Measurements from ENCODE around the gene NPLOC4.
"Not testable (repeated sequence)": the region's sequence is repeated elsewhere in the genome, so short reads cannot be mapped to it uniquely, and the experiment has no call there.

NPLOC4 gene

DNA sequence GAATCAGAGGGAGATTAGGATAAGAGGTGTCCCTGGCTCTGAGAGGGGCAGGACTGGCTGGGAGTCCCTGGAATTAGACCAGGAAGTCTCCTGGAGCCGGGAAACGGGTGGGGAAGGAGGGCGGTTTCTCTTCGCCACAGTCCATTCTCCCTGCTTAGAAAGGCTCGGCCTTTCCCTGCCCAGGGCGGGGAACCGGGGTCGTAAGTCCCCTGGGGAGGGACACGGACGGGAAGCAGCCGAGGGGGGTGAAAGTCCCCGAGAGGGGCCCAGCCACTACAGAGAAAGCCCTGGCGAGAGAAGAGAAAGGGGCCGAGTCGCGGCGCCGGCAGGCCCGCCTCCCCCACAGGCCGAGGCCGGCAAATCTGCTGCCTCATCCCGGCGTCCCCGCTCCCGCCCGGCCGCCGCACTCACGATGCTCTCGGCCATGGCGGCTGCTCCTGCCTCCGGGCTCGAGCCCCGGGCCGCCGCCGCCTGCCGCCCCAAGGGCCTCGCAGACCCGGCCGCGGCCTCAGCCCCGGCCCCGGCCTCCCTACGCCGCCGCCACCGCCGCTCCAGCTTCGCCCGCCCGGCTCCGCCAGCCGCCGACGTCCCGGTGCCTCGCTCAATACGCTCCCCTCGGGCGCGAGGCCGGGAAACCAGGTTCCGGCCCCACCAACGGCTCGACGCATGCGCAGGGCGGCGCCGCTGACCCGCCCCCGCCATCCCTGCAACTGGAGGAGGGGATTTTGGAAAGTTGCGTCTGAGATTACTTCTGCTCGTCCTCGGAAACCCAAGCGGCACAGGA, at the start of gene NPLOC4, which contains the start of gene TSPAN10:
TSS of gene NPLOC4 (minus strand) at position 608 of the 784 bp plus-strand sequence. CDS start at position 426, 182 bp downstream.
TSS of gene TSPAN10 (plus strand) at position 692 of the 784 bp plus-strand sequence. CDS start 5,217 bp downstream, outside the sequence.
- in situ Hi-C loops (cut with HindIII; ENCODE audit: low sequenced_read_pairs), result no loop called here

DNA sequence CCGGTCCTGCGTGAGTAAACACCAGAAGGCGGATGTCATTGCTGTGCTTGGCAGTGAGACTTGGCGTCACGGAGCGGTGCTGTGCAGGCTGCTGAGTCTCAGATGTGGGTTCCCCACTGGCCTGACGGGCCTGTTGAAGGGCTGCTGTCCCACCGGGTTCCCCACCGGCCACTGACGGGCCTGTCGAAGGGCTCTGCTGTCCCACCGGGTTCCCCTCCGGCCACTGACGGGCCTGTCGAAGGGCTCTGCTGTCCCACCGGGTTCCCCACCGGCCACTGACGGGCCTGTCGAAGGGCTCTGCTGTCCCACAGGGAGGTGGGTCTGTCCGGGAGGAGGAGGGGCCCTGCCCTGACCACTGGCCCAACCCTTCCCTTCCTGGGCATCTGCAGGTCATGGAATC, 49.7 kb upstream of the NPLOC4 start:
- in situ Hi-C loops (cut with HindIII; ENCODE audit: low sequenced_read_pairs), result no loop called here

DNA sequence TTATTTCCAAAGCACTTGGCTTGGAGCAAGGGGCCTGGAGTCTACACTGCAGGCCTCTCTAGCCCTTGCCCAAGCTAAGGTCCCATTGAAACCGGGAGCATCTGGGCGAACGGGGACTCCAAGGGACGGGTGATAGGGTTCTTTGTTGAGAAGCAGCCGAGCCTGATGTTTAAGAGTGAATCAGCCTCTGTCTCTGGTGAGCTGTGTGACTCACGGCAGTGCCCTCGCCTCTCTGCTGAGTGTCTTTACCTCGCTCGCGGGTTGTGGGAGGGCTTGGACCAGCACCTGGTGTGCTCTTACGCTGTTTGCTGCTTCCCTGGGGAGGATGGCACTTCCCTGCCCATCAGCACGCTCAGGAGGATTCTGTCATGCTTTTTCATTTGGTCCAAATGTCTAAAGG, 48.2 kb upstream of the NPLOC4 start:
- in situ Hi-C loops (cut with HindIII; ENCODE audit: low sequenced_read_pairs), result no loop called here

DNA sequence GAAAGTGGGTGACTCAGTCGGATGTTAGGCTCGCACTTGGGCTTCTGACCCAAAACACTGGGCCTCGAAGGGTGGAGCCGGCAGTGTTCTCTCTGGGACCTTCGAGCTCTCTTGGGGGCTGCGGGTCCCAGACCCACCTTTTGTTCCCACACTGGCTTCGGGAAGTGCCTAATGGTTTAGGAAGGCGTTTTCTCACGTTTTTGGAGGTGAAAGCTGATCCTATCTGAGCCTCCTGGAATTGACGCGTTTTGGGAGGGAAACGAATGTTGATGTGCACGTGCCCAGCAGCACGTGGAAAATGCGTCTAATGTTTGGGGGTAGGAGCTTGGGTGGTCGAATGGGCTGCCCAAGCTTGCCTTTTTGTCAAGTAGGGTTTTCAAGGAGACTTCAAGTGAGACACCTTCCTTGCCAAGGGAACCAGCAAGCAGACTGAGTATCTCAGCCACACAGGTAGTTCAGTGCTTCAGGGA, 47.6 kb upstream of the NPLOC4 start:
- in situ Hi-C loops (cut with HindIII; ENCODE audit: low sequenced_read_pairs), result no loop called here

DNA sequence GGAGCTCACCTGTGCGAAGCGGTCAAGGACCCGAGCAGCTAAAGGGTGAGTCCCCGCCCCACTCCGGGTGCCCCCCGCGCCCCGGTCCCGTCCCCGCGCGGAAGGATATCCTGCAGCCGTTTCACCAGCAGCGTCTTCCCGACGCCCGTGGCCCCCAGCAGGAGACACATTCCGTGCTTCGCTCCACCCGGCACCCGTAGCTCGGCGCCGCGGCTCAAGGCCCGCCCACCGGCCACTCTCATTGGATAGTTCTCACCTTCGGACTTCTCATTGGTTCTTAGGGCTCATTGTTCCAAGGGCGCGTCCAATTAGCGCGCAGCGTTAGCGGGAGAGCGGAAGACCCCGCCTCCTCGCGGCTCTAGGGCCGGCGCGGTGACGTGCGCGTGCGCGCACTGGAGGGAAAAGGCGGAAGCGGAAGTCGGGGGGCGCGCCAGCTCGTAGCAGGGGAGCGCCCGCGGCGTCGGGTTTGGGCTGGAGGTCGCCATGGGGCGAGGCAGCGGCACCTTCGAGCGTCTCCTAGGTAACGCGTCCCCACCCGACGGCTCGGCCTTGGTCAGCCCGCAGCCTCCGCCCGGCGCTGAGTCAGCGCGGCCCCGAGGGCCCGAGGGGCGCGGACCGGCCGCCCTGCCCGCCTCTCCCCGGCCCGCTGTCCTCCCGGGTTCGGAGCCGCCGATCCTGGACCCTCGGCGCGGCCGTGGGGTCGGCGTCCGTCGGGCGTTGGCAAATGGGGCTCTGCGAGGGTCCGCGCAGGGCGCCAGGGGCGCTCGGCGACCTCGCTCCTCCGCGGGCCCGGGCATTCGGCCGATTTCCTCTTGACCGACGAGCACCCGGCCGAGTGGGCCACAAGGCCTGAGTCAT, 46.9 kb upstream of the NPLOC4 start, which contains the start of the genes ARL16 and HGS:
TSS of gene ARL16 (minus strand) at position 214 of the 858 bp plus-strand sequence. CDS start at position 170, 44 bp downstream.
TSS of gene HGS (plus strand) at position 428 of the 858 bp plus-strand sequence. CDS start at position 484, 56 bp downstream.
- in situ Hi-C loops (cut with HindIII; ENCODE audit: low sequenced_read_pairs), result no loop called here

DNA sequence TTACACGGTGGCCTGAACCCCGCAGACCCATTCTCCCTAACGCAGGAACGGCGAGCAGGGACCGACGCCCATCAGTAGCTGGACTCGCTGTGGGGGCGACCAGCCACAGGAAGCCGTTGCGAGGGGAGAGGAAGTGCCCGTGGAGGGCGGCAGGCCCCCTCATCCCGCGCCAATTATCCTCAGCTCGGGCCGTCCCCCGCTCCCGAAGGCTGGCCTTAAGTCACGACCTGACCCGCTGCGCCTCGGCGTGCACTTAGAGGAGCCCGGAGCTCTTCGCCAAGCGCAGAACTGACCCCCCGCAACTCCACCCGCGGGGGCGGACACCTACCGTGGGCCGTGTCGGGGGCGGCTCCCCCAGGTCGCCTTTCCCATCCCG, 46.3 kb upstream of the NPLOC4 start:
- in situ Hi-C loops (cut with HindIII; ENCODE audit: low sequenced_read_pairs), result no loop called here

DNA sequence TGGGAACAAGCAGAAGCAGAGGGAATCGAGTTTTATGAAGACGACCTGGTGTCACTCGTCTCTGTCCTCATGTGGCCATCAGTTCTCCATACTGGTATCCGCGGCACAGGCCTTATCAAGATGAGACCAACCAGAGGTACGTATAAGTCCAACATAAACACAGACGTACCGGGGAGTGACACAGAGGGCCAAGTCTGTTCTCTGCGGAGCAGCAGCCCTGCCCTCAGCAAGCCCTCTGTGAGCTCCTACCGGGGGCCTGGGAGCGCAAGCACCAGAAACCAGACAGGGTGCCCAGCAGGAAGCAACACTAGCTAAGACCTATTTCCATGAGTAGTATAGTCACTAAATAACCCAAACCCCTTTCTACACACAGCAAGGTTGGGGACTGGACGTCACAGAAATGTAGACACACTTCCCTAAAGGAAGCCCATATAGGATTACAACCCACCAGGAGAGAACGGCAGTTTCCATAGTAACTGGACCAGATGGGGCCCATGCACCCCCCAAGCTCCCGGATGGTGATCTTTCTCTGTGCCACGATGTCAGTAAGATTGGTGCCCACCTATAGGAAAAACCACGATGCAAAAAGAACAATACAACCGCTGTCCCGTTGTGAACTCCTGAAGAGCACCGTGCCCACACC, 45.8 kb upstream of the NPLOC4 start:
- in situ Hi-C loops (cut with HindIII; ENCODE audit: low sequenced_read_pairs), result no loop called here

DNA sequence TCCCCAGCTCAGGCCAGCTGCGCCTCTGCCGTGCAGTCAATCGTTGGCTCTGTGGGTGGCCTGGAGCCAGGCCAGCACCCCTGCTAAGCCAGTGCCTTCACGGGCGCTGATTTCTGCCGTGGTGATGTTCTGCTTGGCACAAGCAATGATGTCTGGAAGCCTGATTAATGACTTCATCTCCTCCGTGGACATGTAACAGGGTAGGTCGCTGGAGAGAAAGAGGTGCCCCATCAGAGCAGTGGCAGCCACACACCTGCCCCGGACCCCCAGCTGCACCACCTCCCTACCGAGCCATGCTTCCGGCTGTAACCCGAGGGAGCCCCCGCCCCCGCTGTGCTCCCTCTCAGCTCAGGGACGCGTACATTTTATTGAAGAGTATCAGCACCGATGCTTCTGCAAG, 44.8 kb upstream of the NPLOC4 start:
- in situ Hi-C loops (cut with HindIII; ENCODE audit: low sequenced_read_pairs), result no loop called here

DNA sequence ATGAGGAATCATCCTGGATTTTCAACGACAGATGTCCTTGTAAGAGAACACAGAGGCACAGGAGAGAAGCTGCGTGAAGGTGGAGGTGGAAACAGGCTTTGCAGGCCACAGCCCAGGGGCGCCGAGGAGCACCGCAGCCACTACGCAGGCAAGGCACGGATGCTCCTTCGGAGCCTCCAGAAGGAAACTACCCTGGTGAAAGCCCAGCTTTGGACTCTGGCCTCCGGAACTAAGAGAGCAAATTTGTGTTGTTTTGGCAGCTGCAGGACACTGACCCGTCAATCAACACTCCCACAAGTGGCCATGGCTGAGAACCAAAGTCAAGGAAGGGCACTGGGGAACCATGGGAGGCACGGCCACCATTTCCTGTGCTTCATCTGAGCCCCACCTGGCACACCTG, 43.2 kb upstream of the NPLOC4 start:
- in situ Hi-C loops (cut with HindIII; ENCODE audit: low sequenced_read_pairs), result no loop called here

DNA sequence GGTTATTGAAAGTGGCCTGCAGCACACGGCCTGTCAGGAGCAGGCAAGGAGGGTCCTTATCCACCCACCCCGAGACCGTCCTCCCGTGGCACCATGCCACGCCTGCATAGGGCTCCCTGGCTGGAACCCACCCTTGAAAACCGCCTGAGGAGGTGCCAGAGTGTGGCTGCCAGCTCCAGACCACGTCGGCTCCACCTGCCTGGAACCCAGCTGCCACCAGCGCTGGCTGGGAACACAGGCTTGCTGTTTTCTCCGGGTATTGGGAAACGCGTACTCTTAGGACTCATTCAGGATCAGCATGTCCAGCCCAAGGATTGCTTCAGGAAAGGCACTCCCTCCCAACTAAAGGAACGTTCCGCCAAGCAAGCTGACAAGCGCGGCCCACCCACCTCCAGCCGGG, 40.0 kb upstream of the NPLOC4 start:
- in situ Hi-C loops (cut with HindIII; ENCODE audit: low sequenced_read_pairs), result no loop called here

DNA sequence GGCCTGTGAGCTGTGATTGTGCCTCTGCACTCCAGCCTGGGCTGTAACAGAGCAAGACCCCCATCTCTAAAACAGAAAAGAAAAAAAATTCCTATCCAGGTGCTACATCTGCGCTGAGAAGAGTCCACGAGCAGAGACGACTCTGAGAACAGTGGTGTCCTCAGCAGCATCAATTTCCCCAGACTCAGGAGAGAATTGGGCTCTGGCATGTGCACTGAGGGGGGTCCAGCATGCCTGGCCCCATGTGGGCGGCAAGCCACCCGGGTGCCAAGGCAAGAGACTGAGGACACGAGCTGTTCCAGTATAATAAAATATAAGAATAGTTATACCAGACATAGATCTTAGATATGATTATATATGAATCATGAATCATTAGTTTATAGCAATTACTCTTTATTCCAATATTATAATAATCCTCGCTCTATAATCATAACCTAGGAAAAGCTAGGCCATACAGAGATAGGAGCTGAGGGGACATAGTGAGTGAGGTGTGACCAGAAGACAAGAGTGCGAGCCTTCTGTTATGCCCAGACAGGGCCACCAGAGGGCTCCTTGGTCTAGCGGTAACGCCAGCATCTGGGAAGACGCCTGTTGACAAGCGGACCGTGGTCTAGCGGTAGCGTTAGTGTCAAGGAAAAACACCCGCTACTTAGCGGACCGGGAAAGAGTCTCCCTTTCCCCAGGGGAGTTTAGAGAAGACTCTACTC, 38.8 kb upstream of the NPLOC4 start:
- in situ Hi-C loops (cut with HindIII; ENCODE audit: low sequenced_read_pairs), result not testable (repeated sequence)

DNA sequence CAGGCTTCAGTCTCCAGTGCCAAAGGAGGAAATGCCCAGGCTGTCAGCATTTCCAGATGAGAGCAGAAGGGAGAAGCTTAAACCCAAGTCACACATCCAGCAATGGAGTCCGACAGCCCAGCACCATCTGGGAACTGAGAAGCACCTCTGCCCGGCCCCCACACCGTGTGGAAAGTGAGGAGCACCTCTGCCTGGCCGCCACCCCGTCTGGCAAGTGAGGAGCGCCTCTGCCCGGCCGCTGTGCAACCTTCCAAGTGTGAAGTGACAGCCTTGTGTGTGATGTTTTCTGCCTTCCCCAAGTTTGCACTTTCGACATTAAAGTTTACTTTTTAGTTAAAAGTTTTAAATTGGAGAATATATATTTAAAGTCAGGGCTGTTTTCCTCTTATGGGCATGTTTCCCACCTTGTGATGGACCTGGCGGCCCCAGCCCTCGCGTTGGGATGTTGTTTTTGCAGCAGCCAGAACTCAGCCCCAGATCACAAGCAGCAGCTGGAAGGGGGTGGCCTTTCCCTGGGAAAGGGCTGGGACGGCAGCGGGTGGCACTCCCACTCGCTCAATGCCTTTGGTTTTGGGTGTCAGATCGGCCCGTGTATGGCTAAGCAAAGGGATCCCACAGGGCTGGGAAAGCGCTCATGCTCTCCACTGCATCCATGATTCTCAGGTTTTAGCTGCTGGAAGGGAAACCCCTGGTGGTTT, 36.8 kb upstream of the NPLOC4 start:
- in situ Hi-C loops (cut with HindIII; ENCODE audit: low sequenced_read_pairs), result no loop called here

DNA sequence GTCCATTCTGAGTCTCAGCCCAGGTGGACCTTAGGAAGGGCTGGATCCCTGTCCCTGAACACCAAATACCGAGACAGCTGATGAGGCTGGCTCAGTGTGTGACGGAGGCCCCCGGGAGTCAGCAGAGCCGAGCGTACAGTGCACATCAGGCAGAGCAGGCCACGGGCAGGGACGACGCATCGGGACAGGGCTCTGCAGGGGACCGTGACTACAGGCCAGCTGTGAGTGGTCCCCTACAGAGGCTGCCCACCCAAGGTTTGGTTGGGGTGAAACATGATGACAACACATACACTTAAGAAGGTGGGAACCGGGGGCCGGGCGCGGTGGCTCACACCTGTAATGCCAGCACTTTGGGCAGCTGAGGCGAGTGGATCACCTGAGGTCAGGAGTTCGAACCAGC, 36.0 kb upstream of the NPLOC4 start:
- in situ Hi-C loops (cut with HindIII; ENCODE audit: low sequenced_read_pairs), result no loop called here

DNA sequence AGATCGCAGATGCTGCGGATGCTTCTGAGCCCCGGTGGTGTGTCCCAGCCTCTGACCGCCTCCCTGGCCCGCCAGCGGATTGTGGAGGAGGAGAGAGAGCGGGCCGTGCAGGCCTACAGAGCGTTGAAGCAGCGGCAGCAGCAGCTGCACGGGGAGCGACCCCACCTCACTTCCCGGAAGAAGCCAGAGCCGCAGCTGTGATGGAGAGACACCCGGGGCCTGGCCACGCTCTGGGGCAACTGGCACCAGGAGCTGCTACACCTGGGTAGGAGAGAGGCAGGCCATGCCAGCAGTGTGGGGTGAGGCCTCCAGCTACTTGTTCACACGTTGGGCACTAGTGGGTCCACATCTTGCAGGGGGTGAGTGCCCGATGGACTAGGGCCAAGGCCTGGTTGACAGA, 35.6 kb upstream of the NPLOC4 start:
- in situ Hi-C loops (cut with HindIII; ENCODE audit: low sequenced_read_pairs), result no loop called here

DNA sequence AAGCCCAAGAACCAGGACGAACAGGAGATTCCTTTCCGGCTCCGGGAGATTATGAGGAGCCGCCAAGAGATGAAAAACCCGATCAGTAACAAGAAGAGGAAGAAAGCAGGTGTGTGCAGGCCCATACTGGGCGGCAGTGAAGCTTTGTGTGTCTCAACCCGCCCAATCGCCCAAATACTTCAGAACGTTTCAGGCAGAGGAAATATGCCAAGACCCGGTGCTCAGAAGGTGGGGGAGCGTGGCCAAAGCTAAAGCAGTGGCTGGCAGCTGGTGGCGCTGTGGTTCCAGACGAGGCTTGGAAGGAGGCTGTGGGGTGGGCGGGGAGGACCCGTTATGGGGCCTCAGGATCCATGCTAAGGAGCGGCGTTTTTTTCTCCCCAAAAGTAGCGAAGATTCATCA, 30.8 kb upstream of the NPLOC4 start:
- in situ Hi-C loops (cut with HindIII; ENCODE audit: low sequenced_read_pairs), result no loop called here

DNA sequence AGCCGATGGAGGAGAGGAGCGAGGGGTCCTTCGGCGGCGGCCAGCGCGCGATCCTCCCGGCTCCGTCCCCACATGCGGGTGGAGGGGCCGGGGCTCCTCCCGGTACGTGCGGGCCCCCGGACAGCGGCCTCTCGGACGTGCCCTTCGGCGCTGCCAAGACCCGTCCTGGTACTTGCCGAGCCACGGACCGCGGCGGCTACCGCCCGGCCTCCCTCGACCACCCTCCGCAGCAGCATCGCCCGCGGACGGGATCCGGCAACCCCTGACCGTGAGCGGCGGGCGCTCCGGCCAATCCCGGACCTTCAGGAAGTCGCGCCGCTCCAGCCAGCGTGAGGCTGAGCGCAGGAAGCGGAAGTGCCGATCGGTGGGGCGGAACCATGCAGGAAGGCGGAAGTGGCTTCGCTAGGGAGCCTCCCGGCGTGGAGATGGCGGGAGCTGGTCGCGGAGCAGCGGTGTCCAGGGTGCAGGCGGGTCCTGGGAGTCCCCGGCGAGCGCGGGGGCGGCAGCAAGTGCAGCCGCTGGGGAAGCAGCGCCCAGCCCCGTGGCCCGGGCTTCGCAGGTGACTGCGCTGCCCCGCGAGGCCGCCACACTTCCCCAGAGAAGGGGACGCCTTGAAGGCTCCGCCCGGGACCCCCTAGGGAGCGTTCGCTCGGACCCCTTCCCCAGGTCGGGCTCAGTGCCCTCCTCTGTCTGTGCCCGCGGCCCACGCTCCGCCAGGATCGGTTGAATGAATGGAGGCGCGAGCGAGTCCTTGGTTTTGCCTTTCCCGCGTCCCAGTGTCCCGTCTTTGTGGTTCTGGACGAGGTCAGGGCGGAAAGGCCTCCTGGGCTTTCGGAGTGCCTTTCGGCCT, 29.7 kb upstream of the NPLOC4 start, which contains the start of the genes CCDC137 and OXLD1:
TSS of gene CCDC137 (plus strand) at position 396 of the 850 bp plus-strand sequence. CDS start at position 426, 30 bp downstream.
TSS of gene OXLD1 (minus strand) at position 264 of the 850 bp plus-strand sequence. CDS start at position 236, 28 bp downstream.
- in situ Hi-C loops (cut with HindIII; ENCODE audit: low sequenced_read_pairs), result no loop called here

DNA sequence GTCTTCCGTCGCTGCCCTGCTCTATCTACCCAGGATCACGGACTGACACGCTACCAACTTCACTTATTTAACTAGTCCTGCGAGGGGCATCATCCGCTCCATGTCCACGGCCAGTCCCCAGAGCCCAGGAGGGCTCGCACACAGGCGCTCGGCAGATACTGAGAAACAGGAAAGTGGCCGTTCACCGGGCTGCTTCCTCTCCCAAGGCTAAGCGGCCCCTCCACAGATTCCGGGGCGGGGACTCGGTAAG, 29.1 kb upstream of the NPLOC4 start:
- in situ Hi-C loops (cut with HindIII; ENCODE audit: low sequenced_read_pairs), result no loop called here

DNA sequence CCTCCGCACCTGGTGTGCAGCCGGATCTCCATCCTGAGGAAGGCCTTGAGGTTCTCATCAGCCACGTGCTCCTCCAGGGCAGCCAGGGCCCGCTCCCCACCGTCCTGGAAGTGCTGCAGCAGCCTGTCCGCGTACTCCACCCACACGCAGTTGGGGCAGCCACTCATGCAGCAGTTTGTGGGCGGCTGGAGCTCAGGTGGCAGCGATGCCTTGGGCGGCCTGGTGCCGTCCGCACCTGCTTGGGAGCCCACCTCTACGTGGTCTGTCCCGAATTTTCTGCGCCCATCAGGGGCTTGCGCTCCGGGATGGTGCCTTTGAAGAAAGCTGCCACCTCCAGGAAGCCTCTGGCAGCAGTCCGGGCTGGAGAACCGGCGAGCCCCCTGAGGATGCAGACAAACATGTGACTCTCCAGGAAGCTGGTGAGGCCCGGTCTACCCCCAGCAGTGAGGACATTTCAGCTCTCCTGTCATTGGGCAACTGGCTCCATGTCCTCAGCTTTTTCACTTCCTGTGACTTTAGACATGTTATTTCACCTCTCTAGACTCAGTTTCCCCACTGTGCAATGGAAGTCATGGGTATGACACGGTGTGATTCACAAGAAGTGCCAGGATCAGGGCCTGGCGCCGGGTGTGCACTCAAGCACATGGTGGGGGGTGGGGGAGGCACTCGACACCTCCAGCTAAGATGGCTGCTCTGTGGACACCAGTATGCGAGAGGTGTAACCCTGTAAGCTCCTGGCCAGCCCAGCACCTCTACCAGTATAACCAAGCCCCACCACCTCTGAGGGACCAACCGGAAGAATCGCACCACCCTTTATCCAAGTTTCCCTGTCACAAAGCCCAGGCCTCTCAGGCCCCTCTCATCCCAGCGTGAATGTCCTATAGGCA, 28.5 kb upstream of the NPLOC4 start:
- in situ Hi-C loops (cut with HindIII; ENCODE audit: low sequenced_read_pairs), result no loop called here
